Adrenal gland (tissue), 12 donors: ENCODE data around the gene EFNA5. TPM values are rescaled to one million over a fixed set of nuclear protein-coding genes. Genes with fewer than 3 reads are reported as not detected.

ENCODE experiments used
- DNase-seq, 7 donors: peaks; one replicate each; pipeline ENCODE4 v3.0.0-alpha.2; 2019 to 2020
- H3K27ac ChIP-seq, 5 donors: fragments of 200-600 bp; sonication (generic) in 4 of 5; 1 replicate in 3 of 5; 2 replicates in 2 of 5; pipeline versions ENCODE4 v1.5.1 to v1.8.0; 2016 to 2020; ENCODE audit warnings: mild to moderate bottlenecking in 1 of 5
- H3K27me3 ChIP-seq: fragments of 200-600 bp; 2 replicates; pipeline ENCODE4 v1.8.0; 2021
- H3K36me3 ChIP-seq, 2 donors: fragments of 200-600 bp; replicated peaks in 1 of 2; 1 replicate in 1 of 2; 2 replicates in 1 of 2; pipeline versions ENCODE4 v1.5.1 to v1.8.0; 2018 to 2022
- H3K4me1 ChIP-seq, 2 donors: fragments of 200-600 bp; replicated peaks in 1 of 2; 1 replicate in 1 of 2; 2 replicates in 1 of 2; pipeline versions ENCODE4 v1.5.1 to v1.8.0; 2018 to 2021
- H3K4me3 ChIP-seq, 4 donors: fragments of 200-600 bp; sonication (generic) in 3 of 4; one replicate each; pipeline ENCODE4 v1.5.1; 2016 to 2018
- H3K9me3 ChIP-seq, 3 donors: fragments of 200-600 bp; sonication (generic) in 1 of 3; replicated peaks in 1 of 3; 1 replicate in 2 of 3; 2 replicates in 1 of 3; pipeline versions ENCODE4 v1.5.1 to v1.8.0; 2016 to 2021
- CTCF ChIP-seq, 6 experiments: fragments of 450-650 bp in 4 of 6; fragments of 200-600 bp in 2 of 6; sonication (generic) in 1 of 6; IDR thresholded peaks; 1 replicate in 5 of 6; 2 replicates in 1 of 6; pipeline versions ENCODE4 v1.5.1 to v1.8.0; 2016 to 2021; ENCODE audit warnings: antibody characterized with exemption in 6 of 6, mild to moderate bottlenecking in 2 of 6, moderate library complexity in 1 of 6
- POLR2A ChIP-seq, 2 donors: fragments of 450-650 bp; IDR thresholded peaks; one replicate each; pipeline ENCODE4 v1.6.1; 2017; ENCODE audit warnings: antibody characterized with exemption in 2 of 2, mild to moderate bottlenecking in 2 of 2, moderate library complexity in 1 of 2
- WGBS, 4 donors: extraction: QIAGEN DNeasy Blood & Tissue Kit in 2 of 4; methylation state at CpG; one replicate each; pipeline versions ENCODE4 v1.1.5 to v1.1.7; 2013 to 2017; 5-methylcytosine and 5-hydroxymethylcytosine counted together
- intact Hi-C, 2 donors: fragments of 100-400 bp; cut with DNase I; formaldehyde crosslinking; loops; one replicate each; pipeline versions ENCODE4 v1.14.1 to v1.15.0; 2022 to 2023
- polyA plus RNA-seq, 3 donors: library from polyadenylated mRNA; stranded (reverse); fragments of 200-250 nt in 2 of 3; fragments of 350-450 nt in 1 of 3; fragmentation: Illumina TruSeq in 1 of 3; extraction: RNeasy Lipid Tissue Mini Kit (QIAGEN cat#74804) in 1 of 3; gene quantifications; one replicate each; pipeline ENCODE4 v1.2.3, GENCODE V29; 2013 to 2014
- total RNA-seq, 9 donors: library from RNA; depleted of rRNA in 4 of 9; stranded (reverse); fragments of >200 nt in 4 of 9; fragments of 120-200 nt in 1 of 9; fragmentation: NEBNext Ultra II Directional in 1 of 9; extraction: Animal tissue kit (Norgen Biotek cat#: 25700) in 1 of 9; gene quantifications; one replicate each; pipeline versions ENCODE4 v1.1.0 to v1.2.4, GENCODE V29; 2013 to 2023
- donor health status: healthy with polysubstance abuse.
- donor health status: Bipolar disorder and iron deficiency.
- donor health status: DM: yes; HTN: yes; CAD: no.
- donor health status: DM: no; HTN: no; CAD: no.
- donor health status: DM: no; HTN: no; CAD: no.
- donor health status: DM: yes; HTN: yes; CAD: no.

The EFNA5 gene
- total and polyA plus RNA-seq, 12 donors, result 0.06 to 11.8 (median 1.6) TPM

GRCh38 chr5:107696080-107696479 lies 25.3 kb upstream of the EFNA5 start:
- Histone ChIP-seq H3K27ac (no peak overlapping the region), H3K27me3 (no peaks in the 10 kb centered on the region), H3K4me1 (no peaks in the 10 kb centered on the region), H3K9me3 (no peaks in the 10 kb centered on the region), H3K36me3 (no peaks in the 10 kb centered on the region), H3K4me3 (no peak overlapping the region)
- DNase-seq, result no peak
- intact Hi-C loops, result no loop called here
- 68 to 82% (median 72%) methylated on average over 4 of the region's 4 CpGs for WGBS, 4 donors
- TF ChIP-seq CTCF (IDR thresholded peaks at IDR 0.05), result no peak
- TF ChIP-seq POLR2A (IDR thresholded peaks at IDR 0.05), result no peak

DNA sequence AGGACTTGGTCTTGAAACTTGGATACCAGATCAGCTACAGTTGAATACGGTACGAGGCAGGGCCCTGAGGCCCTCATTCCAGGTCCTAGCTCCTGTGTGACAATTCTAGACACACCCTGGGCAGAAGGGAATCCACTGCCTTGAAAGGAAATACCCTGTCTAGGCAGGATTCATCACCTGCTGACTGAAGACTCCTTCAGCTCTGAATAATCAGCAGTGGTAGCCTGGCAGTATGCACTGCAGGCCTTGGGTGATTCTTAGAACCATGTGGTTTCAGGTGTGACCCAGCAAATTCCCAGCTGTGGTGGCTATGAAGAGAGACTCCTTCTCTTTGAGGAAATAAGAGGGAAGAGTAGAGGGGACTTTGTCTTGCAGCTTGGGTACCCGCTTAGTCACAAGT lies 17.2 kb upstream of the EFNA5 start:
- DNase-seq, result no peak
- Histone ChIP-seq H3K4me1 (no peaks in the 10 kb centered on the region), H3K27me3 (peaks cover 4% of the 10 kb centered on the region), H3K27ac (no peak overlapping the region), H3K36me3 (no peaks in the 10 kb centered on the region), H3K9me3 (no peaks in the 10 kb centered on the region), H3K4me3 (no peak overlapping the region)
- TF ChIP-seq CTCF (IDR thresholded peaks at IDR 0.05), result no peak
- WGBS, 4 donors, result 82 to 97% (median 95%) methylated on average over 3 of the region's 3 CpGs
- intact Hi-C loops, result no loop called here

GRCh38 chr5:107687404-107687803 lies 16.7 kb upstream of the EFNA5 start:
- Histone ChIP-seq H3K27ac (no peak overlapping the region), H3K36me3 (no peaks in the 10 kb centered on the region), H3K9me3 (no peaks in the 10 kb centered on the region), H3K4me3 (no peak overlapping the region), H3K4me1 (no peaks in the 10 kb centered on the region), H3K27me3 (peaks cover 7% of the 10 kb centered on the region)
- intact Hi-C loops, result no loop called here
- DNase-seq, result no peak
- WGBS, 4 donors, result 86 to 100% (median 95%) methylated on average over 1 of the region's 1 CpG
- TF ChIP-seq POLR2A (IDR thresholded peaks at IDR 0.05) (no peak), CTCF (IDR thresholded peaks at IDR 0.05) (no peak)

GRCh38 chr5:107682533-107682932 lies 11.8 kb upstream of the EFNA5 start:
- H3K36me3 ChIP-seq, result no peaks in the 10 kb centered on the region

More at GRCh38 chr5:107682533-107682932, 11.8 kb upstream of the EFNA5 start:
- Histone ChIP-seq H3K27ac (no peak overlapping the region), H3K4me1 (no peaks in the 10 kb centered on the region), H3K9me3 (no peaks in the 10 kb centered on the region), H3K27me3 (peaks cover 7% of the 10 kb centered on the region), H3K4me3 (no peak overlapping the region)
- no peak for DNase-seq
- TF ChIP-seq POLR2A (IDR thresholded peaks at IDR 0.05), result no peak
- no peak for TF ChIP-seq CTCF (IDR thresholded peaks at IDR 0.05)
- 40 to 78% (median 66%) methylated on average over 3 of the region's 3 CpGs for WGBS, 4 donors
- intact Hi-C loops, result no loop called here
